ENCODE measurements around the gene CPZ. TPM values are rescaled to one million over a fixed set of nuclear protein-coding genes. Genes with fewer than 3 reads are reported as not detected.

Gene CPZ
- total and polyA plus RNA-seq, 2 of the 4 experiments (the other 2 are of a cell fraction) = 0.90 to 10.3 TPM

DNA sequence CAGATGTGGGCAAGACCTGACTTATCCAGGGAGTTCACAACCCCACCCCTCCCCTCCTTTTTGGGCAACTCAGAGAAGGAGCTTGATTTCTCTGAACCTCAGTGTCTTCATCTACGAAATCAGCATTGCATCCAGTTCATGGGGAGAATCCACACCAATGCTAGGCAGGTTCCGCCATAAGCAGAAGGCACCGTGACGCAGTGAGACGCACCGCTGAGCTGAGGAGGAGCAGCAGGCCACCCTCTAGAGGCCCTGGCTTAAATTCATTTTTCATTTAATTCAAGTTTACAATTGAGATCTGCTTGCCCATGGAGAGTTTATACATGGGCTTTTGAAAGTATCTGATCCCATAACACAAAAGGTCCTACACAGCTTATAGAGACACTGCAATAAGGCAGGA is 55.7 kb downstream of the CPZ start:
- in situ Hi-C loops (cut with MboI; ENCODE audit: low sequenced_read_pairs) = no loop called here

More for the DNA sequence above, 55.7 kb downstream of the CPZ start:
- dilution Hi-C loops (cut with HindIII; ENCODE audit: low sequenced_read_pairs, unreplicated experiment) = no loop called here
- Histone ChIP-seq H3K36me3 (ENCODE audit: control insufficient read depth, insufficient read depth, low read length) (no peaks in the 10 kb centered on the region), H4K8ac (ENCODE audit: low read depth in 2 of 2, low read length in 2 of 2) (no peak overlapping the region), H3K4me2 (ENCODE audit: low read depth, low read length) (no peak overlapping the region), H3K23ac (ENCODE audit: low read depth, low read length) (no peak overlapping the region), H3K27me3 (ENCODE audit: control insufficient read depth, insufficient read depth, low read length) (peaks cover 22% of the 10 kb centered on the region; the same call in 1 of the 2 replicates), H4K20me1 (ENCODE audit: insufficient read depth, low read length) (no peaks in the 10 kb centered on the region), H2BK120ac (ENCODE audit: low read depth, low read length) (no peak overlapping the region), H4K91ac (ENCODE audit: insufficient read depth, low read depth, low read length) (no peak overlapping the region), H3K56ac (ENCODE audit: extremely low read depth, insufficient read depth, low read length) (no peak overlapping the region), H2AK9ac (replicated peaks; ENCODE audit: low read depth, low read length, poor library complexity) (no peak overlapping the region), H3K14ac (replicated peaks; ENCODE audit: low read depth, low read length) (no peak overlapping the region), H3K4ac (ENCODE audit: low read depth, low read length) (no peak overlapping the region), H4K5ac (ENCODE audit: low read depth, low read length) (no peak overlapping the region), H3K9me3 (ENCODE audit: control insufficient read depth, insufficient read depth, low read length) (no peaks in the 10 kb centered on the region), H2BK15ac (ENCODE audit: low read depth, low read length) (no peak overlapping the region), H2BK20ac (ENCODE audit: low read depth, low read length) (no peak overlapping the region), H2AFZ (replicated peaks; ENCODE audit: low read length, poor library complexity) (no peak overlapping the region), H2BK5ac (ENCODE audit: low read depth, low read length, poor library complexity, severe bottlenecking) (no peak overlapping the region), H3K27ac (ENCODE audit: insufficient read depth, low read length) (no peak overlapping the region), H3K4me3 (ENCODE audit: insufficient read depth, low read depth, low read length) (no peak overlapping the region), H2AK5ac (ENCODE audit: low read depth, low read length) (no peak overlapping the region), H3K4me1 (ENCODE audit: control insufficient read depth, insufficient read depth, low read length) (no peaks in the 10 kb centered on the region), H3K9me1 (ENCODE audit: insufficient read depth, low read length) (no peaks in the 10 kb centered on the region), H3K79me1 (ENCODE audit: low read depth in 1 of 2, low read length in 2 of 2) (no peaks in the 10 kb centered on the region), H3K18ac (ENCODE audit: low read depth, low read length) (no peak overlapping the region), H3K9ac (ENCODE audit: low read depth, low read length) (no peak overlapping the region)
- ChIA-PET POLR2A (ENCODE audit: unreplicated experiment) (no interaction called here), CTCF (no interaction called here)
- WGBS, 2 experiments (ENCODE audit: extremely low coverage in 2 of 2, insufficient read length in 1 of 2) = no CpG with 5 or more reads among the region's 6 CpGs
- intact Hi-C loops (cut with micrococcal nuclease) = no loop called here
- DNase-seq = no peak
- BruUV-seq (replicated peaks) = no TSS peak
- no peak for TF ChIP-seq MXI1 (IDR thresholded peaks at IDR 0.05; ENCODE audit: borderline replicate concordance, low read depth, low read length)
- no peak for TF ChIP-seq SMC3 (IDR thresholded peaks at IDR 0.05; ENCODE audit: low read depth, low read length)
- TF ChIP-seq, protein P1, sequence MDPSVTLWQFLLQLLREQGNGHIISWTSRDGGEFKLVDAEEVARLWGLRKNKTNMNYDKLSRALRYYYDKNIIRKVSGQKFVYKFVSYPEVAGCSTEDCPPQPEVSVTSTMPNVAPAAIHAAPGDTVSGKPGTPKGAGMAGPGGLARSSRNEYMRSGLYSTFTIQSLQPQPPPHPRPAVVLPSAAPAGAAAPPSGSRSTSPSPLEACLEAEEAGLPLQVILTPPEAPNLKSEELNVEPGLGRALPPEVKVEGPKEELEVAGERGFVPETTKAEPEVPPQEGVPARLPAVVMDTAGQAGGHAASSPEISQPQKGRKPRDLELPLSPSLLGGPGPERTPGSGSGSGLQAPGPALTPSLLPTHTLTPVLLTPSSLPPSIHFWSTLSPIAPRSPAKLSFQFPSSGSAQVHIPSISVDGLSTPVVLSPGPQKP (IDR thresholded peaks at IDR 0.05; ENCODE audit: borderline replicate concordance, low read depth, low read length) = no peak
- no peak for TF ChIP-seq CEBPB (IDR thresholded peaks at IDR 0.05; ENCODE audit: low read depth, low read length)
- TF ChIP-seq RAD21 (IDR thresholded peaks at IDR 0.05; ENCODE audit: low read length) = no peak
- no peak for TF ChIP-seq BHLHE40 (IDR thresholded peaks at IDR 0.05; ENCODE audit: low read depth, low read length)
- TF ChIP-seq POLR2A (IDR thresholded peaks at IDR 0.05; ENCODE audit: low read depth, low read length) = no peak
- no peak for TF ChIP-seq CHD1 (IDR thresholded peaks at IDR 0.05; ENCODE audit: low read depth, low read length)
- TF ChIP-seq NFE2L2 (IDR thresholded peaks at IDR 0.05; ENCODE audit: low read depth, low read length) = no peak
- no peak for TF ChIP-seq MAZ (IDR thresholded peaks at IDR 0.05; ENCODE audit: borderline replicate concordance, low read depth, low read length)
- TF ChIP-seq, protein P2, sequence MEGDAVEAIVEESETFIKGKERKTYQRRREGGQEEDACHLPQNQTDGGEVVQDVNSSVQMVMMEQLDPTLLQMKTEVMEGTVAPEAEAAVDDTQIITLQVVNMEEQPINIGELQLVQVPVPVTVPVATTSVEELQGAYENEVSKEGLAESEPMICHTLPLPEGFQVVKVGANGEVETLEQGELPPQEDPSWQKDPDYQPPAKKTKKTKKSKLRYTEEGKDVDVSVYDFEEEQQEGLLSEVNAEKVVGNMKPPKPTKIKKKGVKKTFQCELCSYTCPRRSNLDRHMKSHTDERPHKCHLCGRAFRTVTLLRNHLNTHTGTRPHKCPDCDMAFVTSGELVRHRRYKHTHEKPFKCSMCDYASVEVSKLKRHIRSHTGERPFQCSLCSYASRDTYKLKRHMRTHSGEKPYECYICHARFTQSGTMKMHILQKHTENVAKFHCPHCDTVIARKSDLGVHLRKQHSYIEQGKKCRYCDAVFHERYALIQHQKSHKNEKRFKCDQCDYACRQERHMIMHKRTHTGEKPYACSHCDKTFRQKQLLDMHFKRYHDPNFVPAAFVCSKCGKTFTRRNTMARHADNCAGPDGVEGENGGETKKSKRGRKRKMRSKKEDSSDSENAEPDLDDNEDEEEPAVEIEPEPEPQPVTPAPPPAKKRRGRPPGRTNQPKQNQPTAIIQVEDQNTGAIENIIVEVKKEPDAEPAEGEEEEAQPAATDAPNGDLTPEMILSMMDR (conservative IDR thresholded peaks at IDR 0.05; ENCODE audit: low read depth, low read length) = no peak
- no peak for TF ChIP-seq RCOR1 (IDR thresholded peaks at IDR 0.05; ENCODE audit: insufficient replicate concordance, low read length)
- TF ChIP-seq MAFK (IDR thresholded peaks at IDR 0.05; ENCODE audit: low read depth, low read length) = no peak
- TF ChIP-seq RFX5 (IDR thresholded peaks at IDR 0.05; ENCODE audit: low read depth, low read length) = no peak
- ATAC-seq (ENCODE audit: low read depth) = no peak
